ENCODE data around the gene CRABP2.

DNA sequence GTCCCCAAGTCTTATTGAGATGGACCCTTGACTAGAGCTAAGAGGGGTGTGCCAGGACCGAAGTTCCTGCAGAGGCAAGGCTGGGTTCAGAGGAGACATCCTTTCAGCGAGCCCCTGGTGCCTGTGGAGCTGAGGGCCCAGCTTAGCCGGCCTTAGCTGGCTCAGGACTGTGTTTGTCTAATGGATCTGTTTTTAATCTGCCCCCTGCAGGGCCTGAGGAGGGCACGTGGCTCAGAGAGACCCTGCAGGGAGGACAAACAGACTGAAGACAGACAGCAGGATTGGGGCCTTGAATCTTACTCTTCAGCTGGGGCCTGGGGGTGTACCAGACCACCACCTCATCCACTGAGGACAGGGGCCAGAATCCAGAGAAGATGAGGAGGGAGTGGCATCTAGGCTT, 1.6 kb downstream of the CRABP2 start:
- TF ChIP-seq POU2F2 (IDR thresholded peaks at IDR 0.05; ENCODE audit: low read depth, low read length): no peak
- TF ChIP-seq POLR2A (IDR thresholded peaks at IDR 0.05; ENCODE audit: low read depth, low read length): no peak
